ENCODE results near the gene OR2A42.
"Not testable (repeated sequence)": the region's sequence is repeated elsewhere in the genome, so short reads cannot be mapped to it uniquely, and the experiment has no call there.

- not testable (repeated sequence) for TF ChIP-seq EZH2 (IDR thresholded peaks at IDR 0.05; ENCODE audit: borderline replicate concordance, low read depth, low read length, poor library complexity, severe bottlenecking); CTCF (conservative IDR thresholded peaks at IDR 0.05; ENCODE audit: low read depth, low read length)
These were observed 60.3 kb downstream of the OR2A42 start for GRCh38 chr7:144179165-144179479.

Data from A673 (cell line).